ENCODE measurements around the gene CACNB1.

CACNB1 gene

DNA sequence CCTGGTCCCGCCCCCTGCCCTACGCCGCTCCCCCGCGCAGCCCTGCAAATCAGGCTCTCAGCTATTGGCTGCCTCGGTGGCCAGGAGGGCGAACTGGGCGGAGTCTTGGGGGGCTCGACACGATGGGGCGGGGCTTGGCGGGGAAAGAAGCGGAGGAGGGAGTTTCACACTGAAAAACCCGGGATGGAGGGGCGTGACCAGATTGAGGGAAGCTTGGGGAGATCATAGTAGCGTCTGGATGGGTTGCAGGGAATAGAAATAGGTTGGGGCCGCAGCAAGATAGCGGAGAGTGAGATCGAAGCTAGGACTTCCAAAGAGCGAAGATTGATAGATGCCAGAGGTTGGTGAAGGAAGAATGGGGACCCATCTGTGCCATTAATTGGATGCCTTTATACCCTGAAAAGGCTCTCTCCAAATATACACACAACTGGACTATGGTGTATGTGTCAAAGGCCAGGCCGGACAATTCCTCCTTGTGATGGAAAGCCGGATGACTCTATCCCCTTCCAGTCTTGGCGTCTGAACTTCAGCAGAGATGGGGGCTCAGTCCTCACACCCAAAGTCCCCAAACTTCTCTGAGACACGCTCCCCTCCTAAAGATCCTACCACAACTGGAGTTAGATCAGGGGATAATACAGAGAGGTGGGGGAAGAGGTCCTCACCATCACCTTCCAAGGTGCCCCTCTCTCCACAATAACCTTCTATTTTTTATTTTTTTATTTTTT is 28.7 kb upstream of the CACNB1 start:
- peak; percentile 32 for DNase-seq (ENCODE audit: low read depth)

DNA sequence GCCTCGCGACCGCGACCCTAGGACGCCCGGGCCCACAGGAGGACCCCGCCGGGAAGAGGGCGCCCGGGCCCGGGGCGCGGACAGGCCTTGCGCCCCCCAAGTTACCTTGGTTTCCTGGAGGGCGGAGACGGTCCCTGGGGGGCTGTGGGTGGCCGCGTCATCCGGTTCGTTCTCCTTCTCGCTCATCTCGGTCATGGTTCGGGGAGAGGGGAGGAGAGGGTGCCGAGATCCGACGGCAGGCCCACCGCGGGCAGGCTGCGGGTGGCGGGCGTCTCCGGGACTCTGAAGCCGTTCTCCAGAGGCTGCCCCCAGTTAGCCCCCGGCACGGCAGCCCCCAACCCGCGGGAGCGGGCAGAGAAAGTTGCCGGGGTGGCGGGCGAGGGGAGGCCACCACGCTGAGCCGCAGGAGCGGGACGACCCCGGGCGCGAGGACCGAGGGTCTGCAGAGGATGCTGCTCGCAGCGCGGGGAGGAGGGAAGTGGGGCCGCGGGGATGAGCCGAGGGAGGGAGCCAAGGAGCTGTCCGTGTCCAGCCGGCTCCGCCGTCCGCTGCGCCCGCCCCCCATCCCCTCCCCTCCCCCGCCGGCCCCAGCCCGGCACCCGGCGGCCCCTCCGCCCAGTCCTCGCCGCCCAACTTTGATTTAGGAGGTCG is 28.0 kb upstream of the CACNB1 start, which contains the start of gene STAC2:
STAC2 (minus strand) TSS at position 638 of the 651 bp plus-strand sequence; CDS start at position 195, 443 bp downstream.
- no peak for DNase-seq (ENCODE audit: low read depth)

DNA sequence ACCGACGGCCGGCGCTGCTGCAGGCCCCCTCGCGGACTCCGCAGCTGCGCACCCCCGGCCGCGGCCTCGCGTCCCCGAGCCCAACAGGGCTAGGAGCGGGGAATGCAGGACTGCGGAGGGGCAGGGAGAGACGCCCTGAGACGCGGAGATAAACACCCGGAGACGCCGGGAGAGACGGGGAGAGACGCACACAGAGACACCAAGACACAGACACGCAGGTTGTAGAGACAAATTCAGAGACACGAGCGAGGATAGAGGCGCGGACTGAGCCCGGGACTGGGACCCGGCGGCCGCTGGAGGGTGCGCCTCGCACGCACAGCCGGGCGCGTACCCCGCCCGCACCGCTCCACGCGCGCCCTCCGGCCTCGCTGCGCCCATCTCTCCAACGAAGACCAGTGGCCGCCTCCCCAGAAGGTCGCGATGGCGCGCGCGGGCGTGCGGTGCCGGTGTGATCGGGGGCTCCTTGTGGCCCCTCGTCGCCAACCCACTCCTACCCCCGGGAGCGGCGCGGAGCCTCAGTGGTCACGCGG is 27.4 kb upstream of the CACNB1 start:
- no peak for DNase-seq (ENCODE audit: low read depth)

DNA sequence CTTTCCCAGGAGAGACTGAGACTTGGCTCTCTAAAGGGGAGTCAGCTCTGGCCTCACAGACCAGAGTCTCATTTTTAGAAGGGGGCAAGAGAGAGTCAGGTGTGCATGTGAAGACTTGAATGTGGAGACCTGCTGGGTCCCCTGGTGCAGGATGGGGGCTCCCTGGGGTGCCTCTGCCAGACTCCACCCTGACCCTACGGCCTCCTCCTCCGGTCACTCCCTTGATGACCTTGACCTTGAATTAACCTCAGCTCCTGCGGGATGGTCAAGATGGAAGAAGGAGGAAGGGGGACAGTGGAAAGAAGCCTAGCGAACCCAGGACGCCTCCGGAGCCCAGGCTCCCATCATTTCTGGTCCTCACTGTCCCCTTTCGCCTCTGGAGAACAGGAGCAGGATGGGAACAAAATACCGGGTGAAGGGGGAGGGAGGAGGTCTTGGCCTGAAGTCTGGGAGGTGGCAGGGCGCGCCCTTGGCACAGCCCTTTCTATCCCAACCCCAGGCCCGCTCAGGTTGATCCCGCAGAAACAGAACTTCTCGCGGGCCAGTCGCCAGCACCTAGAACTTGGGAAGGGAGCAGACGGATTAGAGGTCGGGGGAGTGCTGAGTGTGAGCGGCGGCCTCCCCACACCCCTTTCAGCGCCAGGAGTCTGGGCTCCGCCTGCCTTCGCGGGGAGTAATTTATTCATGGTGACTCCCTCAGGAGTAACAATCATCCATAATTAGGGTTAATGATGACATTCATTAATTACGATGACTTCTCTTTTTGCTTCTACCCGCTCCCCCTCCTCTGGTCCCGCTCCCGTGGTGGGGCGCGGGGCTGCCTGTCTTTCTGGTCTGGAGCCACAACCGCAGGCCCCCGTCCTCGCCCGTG is 26.7 kb upstream of the CACNB1 start:
- DNase-seq (ENCODE audit: low read depth), result no peak

DNA sequence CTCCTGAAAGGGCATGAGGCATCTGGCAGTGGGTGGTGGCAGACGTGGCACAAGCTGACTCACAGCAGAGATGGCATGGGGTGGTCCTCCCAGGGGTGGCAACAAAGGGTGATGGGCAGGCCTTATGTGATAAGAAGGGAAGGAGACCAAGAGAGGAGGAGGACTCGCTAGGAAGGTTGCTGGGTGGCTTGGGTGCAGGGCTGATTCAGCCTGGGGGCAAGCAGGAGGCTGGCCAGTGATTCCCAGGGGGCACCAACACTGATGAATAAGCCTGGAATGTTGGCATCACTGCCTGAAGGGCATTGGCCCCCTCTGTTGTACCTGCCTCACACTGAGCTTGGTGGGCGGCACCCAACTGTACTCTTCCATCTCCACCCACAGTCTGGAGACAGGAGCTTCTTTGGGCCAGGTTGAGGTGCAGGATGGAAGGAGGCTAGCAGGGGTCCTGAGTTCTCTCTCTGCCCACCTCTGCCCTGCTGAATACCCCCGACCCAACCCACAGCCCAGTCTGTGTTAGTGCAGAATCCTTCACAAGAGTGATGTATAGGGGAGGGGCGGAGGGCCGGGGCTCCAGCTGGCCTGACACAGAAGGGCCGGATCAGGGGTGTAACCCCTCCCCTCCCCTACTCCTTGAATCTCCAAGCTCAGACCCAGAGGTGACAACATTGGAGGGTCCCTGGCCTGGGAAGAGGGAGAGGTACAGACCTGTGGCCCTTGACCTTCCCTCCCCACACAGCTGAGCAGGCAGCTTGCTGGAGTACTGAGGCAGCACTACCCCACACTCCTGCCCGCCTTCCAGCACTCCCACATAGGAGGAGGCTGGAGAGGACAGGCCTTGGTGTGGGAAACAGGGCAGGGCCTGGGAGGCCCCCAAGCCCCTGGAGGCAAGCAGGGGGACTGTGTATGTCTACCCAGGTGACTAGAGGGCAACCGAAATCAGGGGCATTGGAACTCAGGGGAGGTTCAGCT is 25.7 kb upstream of the CACNB1 start:
- no peak for DNase-seq (ENCODE audit: low read depth)

DNA sequence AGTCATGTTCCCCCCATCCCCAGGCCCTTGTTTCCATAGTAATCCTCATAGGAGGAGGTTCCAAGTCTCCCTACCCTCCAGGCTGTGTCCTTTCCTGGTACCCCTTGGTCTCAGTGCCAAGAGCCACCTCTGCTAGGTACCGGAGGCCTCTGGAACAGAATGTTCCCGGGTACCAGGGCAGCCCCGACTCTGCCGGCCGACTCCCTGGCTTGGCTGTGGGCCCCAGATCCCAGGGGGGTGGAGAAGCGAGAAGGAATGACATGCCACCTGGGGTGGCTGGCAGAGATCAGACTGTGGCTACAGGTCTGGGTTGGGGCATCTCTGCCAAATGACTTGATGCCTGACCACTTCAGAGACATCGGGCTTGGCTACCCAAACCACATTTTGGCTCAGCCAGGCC is 24.7 kb upstream of the CACNB1 start:
- DNase-seq (ENCODE audit: low read depth), result no peak

DNA sequence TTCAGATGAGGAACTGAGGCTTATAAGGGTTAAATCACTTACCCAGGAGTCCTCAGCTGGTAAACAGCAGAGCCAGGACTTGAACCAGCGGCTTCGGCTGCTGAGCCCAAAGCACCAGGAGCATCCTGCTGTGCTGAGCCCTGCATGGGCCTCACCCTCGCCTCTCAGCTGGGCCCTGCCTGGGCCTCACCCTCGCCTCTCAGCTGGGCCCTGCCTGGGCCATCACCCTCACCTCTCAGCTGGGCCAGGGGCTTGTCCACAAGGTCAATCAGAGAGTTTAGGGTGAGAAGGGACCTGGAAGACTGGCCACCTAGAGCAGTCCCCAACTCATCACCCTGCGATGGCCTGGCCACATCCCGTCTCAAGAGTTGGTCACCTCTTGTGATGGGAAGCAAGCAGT is 24.1 kb upstream of the CACNB1 start:
- no peak for DNase-seq (ENCODE audit: low read depth)

DNA sequence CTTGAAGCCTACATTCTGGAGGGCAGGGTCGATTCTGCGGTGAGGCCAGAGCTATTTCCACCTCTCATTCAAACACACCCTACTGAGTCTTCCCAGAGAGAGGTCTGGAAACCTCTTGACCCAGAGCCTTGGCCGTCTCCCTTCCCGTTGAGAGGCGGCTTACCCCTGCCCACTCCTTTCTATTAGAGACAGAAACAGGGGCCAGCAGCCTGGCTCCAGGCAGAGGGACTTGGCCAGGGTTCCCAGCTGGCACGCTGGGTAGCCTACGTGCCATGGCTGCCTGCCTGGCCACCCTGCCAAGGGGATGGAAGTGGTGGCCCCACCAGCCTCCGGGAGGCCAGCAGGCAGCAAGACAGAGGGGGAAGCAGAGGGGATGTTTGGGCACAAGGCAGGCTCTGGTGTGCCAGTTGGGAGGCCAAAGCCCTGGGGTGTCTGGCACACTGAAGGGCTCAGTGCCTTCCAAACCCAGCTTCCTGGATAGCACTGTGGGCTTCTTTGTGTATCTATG is 22.2 kb upstream of the CACNB1 start:
- DNase-seq (ENCODE audit: low read depth), result no peak

DNA sequence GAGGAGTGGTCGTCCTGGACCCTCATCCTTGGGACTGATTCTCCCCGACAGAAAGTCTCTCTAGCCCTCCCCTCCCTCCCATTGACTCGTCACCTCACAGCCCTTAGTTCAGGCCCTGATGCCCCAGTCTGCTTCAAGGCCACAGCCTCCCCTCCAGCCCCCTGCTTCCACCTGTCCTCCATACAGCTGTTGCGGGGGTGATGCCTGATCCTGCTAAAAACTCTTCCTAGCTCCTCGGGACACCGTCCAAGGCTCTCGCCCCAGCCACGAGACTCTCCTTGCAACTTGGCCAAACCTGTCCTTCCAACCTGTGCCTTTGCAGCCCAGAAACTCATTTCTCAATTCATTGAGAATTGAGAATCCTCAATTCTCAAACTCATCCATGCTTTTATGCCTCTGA is 21.4 kb upstream of the CACNB1 start:
- no peak for DNase-seq (ENCODE audit: low read depth)

DNA sequence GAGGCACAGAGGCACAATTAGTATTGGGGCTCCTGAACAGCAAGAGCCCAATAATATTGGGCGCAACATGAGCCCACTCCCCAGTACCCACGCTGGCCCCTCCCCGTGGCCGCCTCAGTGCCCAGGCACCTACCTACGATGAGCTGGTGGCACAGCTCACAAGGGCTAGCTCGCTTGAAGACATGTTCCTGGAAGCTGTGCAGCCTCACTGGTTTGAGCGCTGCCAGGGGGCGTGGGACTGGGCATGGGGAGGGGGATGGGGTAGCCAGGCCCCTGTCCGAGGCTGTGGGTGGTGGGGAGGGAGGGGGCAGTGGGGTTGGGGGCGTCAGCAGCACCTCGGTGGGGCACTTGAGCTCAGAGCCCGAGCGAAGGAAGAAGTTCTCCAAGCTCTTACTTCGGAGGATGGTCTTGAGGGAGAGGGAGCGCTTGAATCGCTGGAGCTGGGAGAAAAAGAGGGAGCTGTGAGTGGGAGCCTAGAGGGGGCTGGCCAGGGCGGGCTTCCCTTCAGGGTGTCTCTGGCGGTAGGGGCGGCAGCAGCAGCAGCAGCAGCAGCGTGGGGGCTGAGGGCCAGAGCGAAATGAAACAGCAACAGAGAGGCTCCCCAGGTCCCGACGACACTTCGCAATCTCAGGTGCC is 20.4 kb upstream of the CACNB1 start:
- DNase-seq (ENCODE audit: low read depth), result no peak

DNA sequence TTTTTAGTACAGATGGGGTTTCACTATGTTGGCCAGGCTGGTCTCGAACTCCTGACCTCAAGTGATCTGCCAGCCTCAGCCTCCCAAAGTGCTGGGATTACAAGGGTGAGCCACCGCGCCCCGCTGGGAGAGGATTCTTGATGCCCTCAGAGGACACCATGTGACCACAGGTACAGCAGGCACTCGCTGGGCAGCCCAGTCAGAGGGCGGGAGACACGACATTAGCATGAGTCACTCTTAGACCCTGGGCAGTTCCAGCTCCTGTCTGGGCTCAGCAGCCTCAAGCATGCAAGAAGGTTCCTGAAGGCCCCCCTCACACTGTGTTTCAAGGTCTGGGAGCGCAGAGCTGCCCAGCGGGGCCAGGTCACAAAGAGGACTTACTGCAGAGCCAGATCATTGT is 16.4 kb upstream of the CACNB1 start:
- no peak for DNase-seq (ENCODE audit: low read depth)

DNA sequence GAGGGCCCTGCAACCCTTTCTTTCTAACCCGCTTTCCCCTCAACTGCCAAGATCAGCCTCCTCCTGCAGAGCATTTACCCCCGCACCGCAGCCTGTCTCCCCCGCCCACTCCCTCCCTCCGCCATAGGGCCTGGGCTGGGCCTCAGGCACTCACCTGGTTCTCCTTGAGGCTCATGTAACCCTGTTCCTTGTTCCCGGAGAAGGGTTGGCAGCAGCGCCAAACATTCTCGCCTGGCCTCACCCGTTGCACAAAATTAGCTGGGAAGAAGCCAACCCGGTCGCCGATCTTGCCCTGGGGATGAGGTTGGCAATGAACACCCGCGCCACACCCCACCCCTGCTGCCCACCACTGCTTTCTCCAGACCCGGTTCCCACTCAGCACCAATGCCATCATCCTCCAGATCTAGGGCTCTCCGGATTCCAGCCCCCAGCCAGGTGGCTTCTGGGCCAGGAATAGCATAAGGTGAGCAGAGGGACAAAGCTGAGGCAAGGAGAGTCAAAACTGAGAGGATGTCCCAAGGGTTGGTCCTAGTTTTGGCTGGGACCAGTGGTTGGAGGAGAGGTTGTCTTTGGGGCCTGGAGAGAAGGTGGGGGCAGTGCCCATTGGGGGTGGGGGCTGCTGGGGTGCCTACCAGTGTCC is 15.5 kb upstream of the CACNB1 start:
- DNase-seq (ENCODE audit: low read depth), result no peak

DNA sequence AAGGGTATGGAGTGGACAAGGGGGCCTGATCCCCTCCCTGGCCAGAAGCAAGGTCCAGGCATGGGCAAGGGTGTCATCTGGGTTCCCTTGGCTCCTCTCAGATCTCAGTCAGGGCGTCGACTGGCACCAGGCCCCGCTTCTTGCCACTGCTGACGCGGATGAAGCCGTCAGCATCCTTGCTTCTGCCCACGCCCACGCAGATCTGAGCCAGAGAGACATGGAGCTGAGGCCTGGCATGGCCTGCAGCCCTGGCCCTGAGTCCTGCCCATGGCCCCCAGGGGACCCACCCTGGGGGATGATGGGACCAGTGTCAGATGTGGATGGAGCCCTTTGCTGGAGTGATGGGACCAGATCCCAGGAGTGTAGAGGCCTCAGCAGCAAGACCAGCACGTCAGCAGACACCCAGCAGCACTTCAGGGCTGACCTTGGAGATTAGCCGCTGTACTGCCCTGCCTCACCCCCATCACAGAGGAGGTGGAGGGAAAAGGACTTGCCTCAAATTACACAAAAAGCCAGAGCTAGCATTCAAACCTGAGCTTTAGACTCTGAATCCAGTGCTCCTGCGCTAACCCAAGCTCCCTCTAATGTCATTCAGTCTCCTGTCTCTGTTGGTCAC is 14.8 kb upstream of the CACNB1 start:
- DNase-seq (ENCODE audit: low read depth), result no peak

DNA sequence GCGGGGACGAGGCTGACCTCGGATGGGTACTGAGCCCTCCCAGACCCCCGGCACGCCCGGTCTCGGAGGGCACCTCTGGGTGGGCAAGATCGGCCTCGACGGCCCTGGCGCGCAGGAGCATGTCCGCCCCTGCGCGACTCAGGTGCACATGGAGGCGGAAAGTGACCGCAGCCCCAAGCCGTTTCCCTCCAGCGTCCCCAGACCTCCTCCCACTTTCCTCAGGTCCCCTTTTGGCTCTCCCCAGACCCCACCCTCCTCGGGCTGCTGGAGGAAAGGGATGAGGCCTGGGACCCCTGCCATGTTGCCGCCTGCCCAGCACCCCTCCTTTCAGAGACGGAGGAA is 12.6 kb upstream of the CACNB1 start:
- no peak for DNase-seq (ENCODE audit: low read depth)

DNA sequence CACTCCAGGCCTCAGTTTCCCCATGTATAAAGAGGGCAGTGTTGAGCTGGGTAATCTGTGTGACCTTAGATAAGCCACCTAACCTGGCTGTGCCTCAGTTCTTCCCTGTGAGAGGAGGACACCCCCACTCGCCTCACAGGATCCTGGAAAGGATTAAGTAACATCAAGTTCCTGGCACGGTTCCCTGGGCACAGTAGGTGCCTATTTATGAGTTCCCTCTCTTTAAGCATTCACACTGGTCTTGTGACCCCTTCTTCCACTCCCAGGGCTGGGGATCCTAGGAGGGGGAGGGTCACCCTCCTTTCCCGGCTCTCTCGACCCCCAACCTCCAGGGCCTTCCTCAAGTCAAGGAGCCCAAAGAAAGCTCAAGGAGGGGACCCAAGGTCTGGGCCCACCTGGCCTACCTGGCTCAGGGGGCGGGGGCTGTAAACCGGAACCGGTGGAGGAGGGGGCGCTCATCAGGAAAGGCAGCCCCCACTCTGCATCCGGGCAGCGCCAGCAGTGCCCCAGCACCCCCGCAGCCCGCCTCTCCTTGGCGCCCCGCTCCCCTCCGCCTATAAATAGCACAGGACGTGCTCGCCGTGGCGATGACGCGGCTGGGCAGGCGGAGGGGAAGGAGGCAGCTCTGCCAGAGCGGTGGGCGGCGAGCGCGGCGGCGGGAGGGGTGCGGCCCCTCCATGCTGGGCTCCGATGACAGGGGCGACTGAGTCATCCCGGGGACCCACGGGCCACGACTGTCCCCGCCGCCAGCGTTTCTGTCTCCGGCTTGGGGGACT is 12.0 kb upstream of the CACNB1 start:
- peak; percentile 55 for DNase-seq (ENCODE audit: low read depth)

DNA sequence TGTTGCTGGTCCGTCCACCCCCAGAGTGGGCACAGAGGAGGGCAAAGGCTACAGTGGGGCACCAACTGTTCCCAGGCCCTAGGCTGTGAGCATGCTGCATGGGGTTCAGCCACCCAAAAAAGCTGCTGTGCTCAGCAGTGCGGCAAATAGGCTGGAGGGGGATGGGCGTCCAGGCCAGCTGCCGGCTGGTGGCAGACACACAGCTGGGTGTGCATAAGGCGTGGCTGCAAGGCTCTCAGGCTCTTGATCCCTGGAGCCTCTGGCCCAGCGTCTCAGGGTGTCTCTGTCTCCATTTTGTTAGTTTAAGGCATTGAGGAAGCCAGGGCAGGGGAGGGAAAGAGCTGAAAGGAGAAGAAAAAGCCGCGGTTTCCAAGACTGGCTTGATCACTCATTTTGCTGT is 11.4 kb upstream of the CACNB1 start:
- no peak for DNase-seq (ENCODE audit: low read depth)

DNA sequence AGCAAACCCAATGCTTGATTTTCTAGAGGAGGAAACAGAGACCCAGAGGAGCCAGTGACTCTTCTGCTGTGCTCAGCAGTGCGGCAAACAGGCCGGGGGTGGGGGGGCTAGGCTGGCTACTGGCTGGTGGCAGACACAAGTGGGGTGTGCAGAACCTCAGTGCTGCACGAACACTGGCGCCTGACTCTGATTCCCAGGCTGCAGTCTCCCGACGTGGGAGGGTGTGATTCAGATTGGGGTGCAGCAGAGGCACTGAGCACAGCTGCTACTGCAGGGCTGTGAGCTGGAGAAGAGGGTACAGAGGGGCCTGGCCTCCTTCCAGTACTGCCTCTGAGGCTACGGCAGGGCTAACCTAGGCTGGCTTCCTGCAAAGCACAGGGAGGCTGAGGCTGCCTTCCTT is 10.7 kb upstream of the CACNB1 start:
- no peak for DNase-seq (ENCODE audit: low read depth)

DNA sequence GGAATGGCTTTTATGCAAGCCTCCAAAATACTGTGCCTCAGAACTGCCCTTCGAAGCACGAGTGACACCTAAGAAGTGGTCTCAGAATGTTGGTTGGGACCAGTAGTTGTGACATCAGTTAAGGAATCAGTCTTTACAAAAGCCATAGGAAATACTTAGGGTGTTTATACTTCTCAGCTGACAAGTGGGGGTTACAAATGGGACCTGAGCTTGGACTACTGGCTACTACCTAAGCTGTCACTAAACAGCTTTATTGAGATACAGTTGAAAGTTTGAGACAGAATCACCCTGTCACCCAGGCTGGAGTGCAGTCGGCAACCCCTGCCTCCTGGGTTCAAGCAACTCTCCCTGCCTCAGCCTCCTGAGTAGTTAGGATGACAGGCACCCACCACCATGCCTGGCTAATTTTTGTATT is 7.7 kb upstream of the CACNB1 start:
- no peak for DNase-seq (ENCODE audit: low read depth)

DNA sequence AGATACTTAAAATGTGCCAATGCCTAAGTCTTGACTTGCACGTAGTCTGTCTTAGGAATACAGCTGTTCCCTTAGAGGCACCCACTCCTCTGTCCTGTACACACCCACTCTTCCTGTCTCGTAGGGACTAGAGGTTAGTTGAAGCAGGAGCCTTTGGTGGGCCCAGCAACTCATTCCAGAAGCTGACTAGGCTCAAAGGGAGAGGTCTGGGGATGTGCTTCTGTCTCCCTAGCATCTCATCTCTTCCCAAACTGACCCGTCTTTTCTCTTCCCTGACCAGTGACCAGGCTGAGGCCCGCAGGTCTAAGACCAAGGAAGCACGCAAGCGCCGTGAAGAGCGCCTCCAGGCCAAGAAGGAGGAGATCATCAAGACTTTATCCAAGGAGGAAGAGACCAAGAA is 6.8 kb upstream of the CACNB1 start:
- DNase-seq (ENCODE audit: low read depth), result no peak
